H1 (cell line): Measurements from ENCODE around the gene NOL4L. TPM values are rescaled to one million over a fixed set of nuclear protein-coding genes. Genes with fewer than 3 reads are reported as not detected.
A peak's percentile ranks its signal among the peaks of the same experiment; 100 is the strongest.

Experiments
- CTCF ChIA-PET: fragments of 300-600 bp; sonication (Branson Sonifier 250); formaldehyde crosslinking; loops from one replicate; lab custom pipeline; 2021; ENCODE audit not compliant: partially characterized antibody; lab: Charles Lee
- POLR2A ChIA-PET: fragments of 300-600 bp; sonication (Branson Sonifier 250); formaldehyde crosslinking; loops from one replicate; lab custom pipeline; 2021; ENCODE audit warnings: inconsistent platforms; ENCODE audit not compliant: partially characterized antibody; lab: Charles Lee
- DNase-seq, 2 experiments: peaks; one replicate each; pipeline versions ENCODE4 v3.0.0 to v3.0.0-alpha.2; 2010 to 2022; ENCODE audit warnings: low spot score in 2 of 2, low read depth in 1 of 2, mixed read lengths in 1 of 2
- FAIRE-seq: peaks from 2 replicates; lab custom pipeline; 2011; peaks lifted over from hg19 to GRCh38; lab: Jason Lieb, UNC
- H2AFZ ChIP-seq: 2 replicates; pipeline ENCODE4 v1.8.1; 2012; ENCODE audit warnings: low read length, inconsistent platforms
- H2AK5ac ChIP-seq: 2 replicates; pipeline ENCODE4 v1.6.1; 2013; ENCODE audit warnings: low read depth, low read length
- H2BK120ac ChIP-seq: replicated peaks from 2 replicates; pipeline ENCODE3; 2013; ENCODE audit warnings: low read depth, low read length, inconsistent platforms
- H2BK12ac ChIP-seq: 2 replicates; pipeline ENCODE4 v1.6.1; 2013; ENCODE audit warnings: low read depth, low read length
- H2BK15ac ChIP-seq: 2 replicates; pipeline ENCODE4 v1.6.1; 2013; ENCODE audit warnings: low read length
- H2BK20ac ChIP-seq: 2 replicates; pipeline ENCODE4 v1.6.1; 2013; ENCODE audit warnings: low read length
- H2BK5ac ChIP-seq: 2 replicates; pipeline ENCODE4 v1.6.1; 2013; ENCODE audit warnings: low read depth, low read length
- H3K14ac ChIP-seq: 2 replicates; pipeline ENCODE4 v1.6.1; 2013; ENCODE audit warnings: inconsistent platforms; ENCODE audit not compliant: insufficient read length
- H3K18ac ChIP-seq: 2 replicates; pipeline ENCODE4 v1.6.1; 2013; ENCODE audit warnings: low read length; ENCODE audit errors: extremely low read depth
- H3K23ac ChIP-seq: 2 replicates; pipeline ENCODE4 v1.6.1; 2013; ENCODE audit warnings: inconsistent platforms; ENCODE audit not compliant: insufficient read length
- H3K23me2 ChIP-seq: 2 replicates; pipeline ENCODE4 v1.6.1; 2013; ENCODE audit warnings: low read depth, low read length
- H3K27ac ChIP-seq: 2 replicates; pipeline ENCODE4 v1.6.1; 2011; ENCODE audit warnings: low read depth, low read length, inconsistent platforms
- H3K27me3 ChIP-seq, 4 experiments: replicated peaks in 1 of 4; 1 replicate in 1 of 4; 2 replicates in 3 of 4; pipeline versions ENCODE4 v1.6.1 to v1.8.1; 2011 to 2013; ENCODE audit warnings: low read length in 3 of 4, mild to moderate bottlenecking in 3 of 4, inconsistent platforms in 2 of 4, mixed read lengths in 2 of 4, moderate library complexity in 1 of 4; ENCODE audit not compliant: control insufficient read depth in 3 of 4, insufficient read depth in 3 of 4; ENCODE audit errors: extremely low read depth in 1 of 4
- H3K36me3 ChIP-seq, 4 experiments: 2 replicates each; pipeline versions ENCODE4 v1.6.1 to v1.8.1; 2011 to 2013; ENCODE audit warnings: mild to moderate bottlenecking in 4 of 4, low read length in 3 of 4, moderate library complexity in 2 of 4, control low read depth in 1 of 4, inconsistent platforms in 1 of 4; ENCODE audit not compliant: insufficient read depth in 4 of 4, control insufficient read depth in 2 of 4
- H3K4ac ChIP-seq: replicated peaks from 2 replicates; pipeline ENCODE3; 2013; ENCODE audit warnings: low read length, low read depth, mixed read lengths, inconsistent platforms; ENCODE audit not compliant: insufficient read length
- H3K4me1 ChIP-seq, 4 experiments: replicated peaks in 1 of 4; 1 replicate in 1 of 4; 2 replicates in 3 of 4; pipeline versions ENCODE4 v1.6.1 to v1.8.1; 2011 to 2013; ENCODE audit warnings: low read length in 3 of 4, inconsistent platforms in 2 of 4, mixed read lengths in 1 of 4; ENCODE audit not compliant: insufficient read depth in 4 of 4, control insufficient read depth in 3 of 4
- H3K4me2 ChIP-seq, 2 experiments: 2 replicates each; pipeline versions ENCODE4 v1.6.1 to v1.8.1; 2011 to 2013; ENCODE audit warnings: low read depth in 2 of 2, low read length in 2 of 2, control low read depth in 1 of 2, inconsistent platforms in 1 of 2, mild to moderate bottlenecking in 1 of 2; ENCODE audit not compliant: insufficient read depth in 1 of 2
- H3K4me3 ChIP-seq, 4 experiments: fragments of 200-600, 300-600 bp in 1 of 4; sonication (generic), shearing (Covaris generic), sonication (Bioruptor Twin) in 1 of 4; 2 replicates each; pipeline versions ENCODE4 v1.5.1 to v1.8.1; 2011 to 2016; ENCODE audit warnings: low read length in 4 of 4, low read depth in 3 of 4, control low read depth in 2 of 4, inconsistent platforms in 2 of 4, mild to moderate bottlenecking in 2 of 4, mixed read lengths in 1 of 4, moderate library complexity in 1 of 4; ENCODE audit not compliant: insufficient read depth in 2 of 4; ENCODE audit errors: extremely low read depth in 1 of 4
- H3K56ac ChIP-seq: replicated peaks from 2 replicates; pipeline ENCODE3; 2013; ENCODE audit warnings: low read depth, mild to moderate bottlenecking, mixed read lengths, low read length, inconsistent platforms; ENCODE audit not compliant: insufficient read length
- H3K79me1 ChIP-seq: 2 replicates; pipeline ENCODE4 v1.6.1; 2013; ENCODE audit warnings: low read depth, low read length, control low read depth
- H3K79me2 ChIP-seq, 2 experiments: 2 replicates each; pipeline versions ENCODE4 v1.6.1 to v1.8.1; 2012 to 2013; ENCODE audit warnings: low read length in 2 of 2, mild to moderate bottlenecking in 2 of 2, inconsistent platforms in 1 of 2; ENCODE audit not compliant: insufficient read depth in 2 of 2, control insufficient read depth in 1 of 2
- H3K9ac ChIP-seq, 4 experiments: replicated peaks in 1 of 4; 1 replicate in 1 of 4; 2 replicates in 3 of 4; pipeline versions ENCODE4 v1.6.1 to v1.8.1; 2011 to 2013; ENCODE audit warnings: low read depth in 3 of 4, low read length in 3 of 4, control low read depth in 2 of 4, mild to moderate bottlenecking in 2 of 4, moderate library complexity in 2 of 4, inconsistent platforms in 1 of 4; ENCODE audit errors: extremely low read depth in 1 of 4
- H3K9me3 ChIP-seq, 2 experiments: 2 replicates each; pipeline versions ENCODE4 v1.6.1 to v1.8.1; 2012 to 2013; ENCODE audit warnings: mild to moderate bottlenecking in 2 of 2, moderate library complexity in 2 of 2, control low read depth in 1 of 2, inconsistent platforms in 1 of 2, low read depth in 1 of 2, low read length in 1 of 2, mixed read lengths in 1 of 2; ENCODE audit not compliant: insufficient read depth in 2 of 2
- H4K20me1 ChIP-seq, 2 experiments: replicated peaks in 1 of 2; 2 replicates each; pipeline versions ENCODE3 to v1.8.1; 2011 to 2013; ENCODE audit warnings: inconsistent platforms in 2 of 2, low read length in 2 of 2, mild to moderate bottlenecking in 1 of 2; ENCODE audit not compliant: insufficient read depth in 2 of 2, control insufficient read depth in 1 of 2
- H4K5ac ChIP-seq: 2 replicates; pipeline ENCODE4 v1.6.1; 2013; ENCODE audit warnings: low read length, low read depth, mixed read lengths, inconsistent platforms; ENCODE audit not compliant: insufficient read length
- H4K8ac ChIP-seq: 2 replicates; pipeline ENCODE4 v1.8.0; 2013; ENCODE audit warnings: mild to moderate bottlenecking, moderate library complexity, low read length, inconsistent platforms; ENCODE audit not compliant: insufficient read depth; ENCODE audit errors: extremely low read depth
- H4K91ac ChIP-seq: replicated peaks from 2 replicates; pipeline ENCODE3; 2013; ENCODE audit warnings: low read length, mixed read lengths, inconsistent platforms; ENCODE audit not compliant: insufficient read length
- NANOG ChIP-seq: IDR thresholded peaks from 2 replicates; pipeline ENCODE4 v1.6.1; 2011; ENCODE audit warnings: low read length, low read depth, mild to moderate bottlenecking, inconsistent platforms; ENCODE audit not compliant: insufficient read depth, poor library complexity, severe bottlenecking
- RNF2 ChIP-seq: fragments of 200-900, 300-1000 bp; sonication (generic); IDR thresholded peaks from 2 replicates; pipeline ENCODE4 v1.7.1; 2016; ENCODE audit warnings: borderline replicate concordance, low read depth, mild to moderate bottlenecking, antibody characterized with exemption, low read length; ENCODE audit not compliant: poor library complexity, severe bottlenecking; ENCODE audit errors: missing control alignments
- WGBS, 2 experiments: shearing (Covaris generic) in 1 of 2; methylation state at CpG; one replicate each; pipeline versions ENCODE4 v1.1.6 to v1.1.7; 2013 to 2015; ENCODE audit warnings: low lambda C conversion rate in 2 of 2, mixed read lengths in 2 of 2, inconsistent platforms in 1 of 2, low coverage in 1 of 2, missing lambda C conversion rate in 1 of 2; ENCODE audit not compliant: insufficient replicate concordance in 2 of 2, insufficient coverage in 1 of 2, insufficient read length in 1 of 2; ENCODE audit errors: extremely low coverage in 1 of 2, missing lambda C conversion rate in 1 of 2; 5-methylcytosine and 5-hydroxymethylcytosine counted together
- polyA plus RNA-seq, 7 experiments: library from polyadenylated mRNA; depleted of rRNA in 3 of 7; stranded (reverse) in 5 of 7; unstranded in 2 of 7; fragments of >200 nt in 5 of 7; fragments of 200-250 nt in 2 of 7; gene quantifications; 1 replicate in 5 of 7; 2 replicates in 1 of 7; 4 replicates in 1 of 7; pipeline versions ENCODE4 v1.2.1 to v1.2.3, GENCODE V29; 2011 to 2013; ENCODE audit warnings: missing spikeins in 2 of 7, mixed read lengths in 2 of 7
- total RNA-seq: library from RNA; stranded (reverse); fragmentation: NEBNext Ultra II Directional; extraction: Animal tissue kit (Norgen Biotek cat#: 25700); gene quantifications from 2 replicates; pipeline ENCODE4 v1.2.1, GENCODE V29; 2021

Gene NOL4L
- total and polyA plus RNA-seq, 2 of the 8 experiments (the other 6 are each of a cell fraction or from before 2014, with no cell fraction given): 15.3 to 23.7 TPM

DNA sequence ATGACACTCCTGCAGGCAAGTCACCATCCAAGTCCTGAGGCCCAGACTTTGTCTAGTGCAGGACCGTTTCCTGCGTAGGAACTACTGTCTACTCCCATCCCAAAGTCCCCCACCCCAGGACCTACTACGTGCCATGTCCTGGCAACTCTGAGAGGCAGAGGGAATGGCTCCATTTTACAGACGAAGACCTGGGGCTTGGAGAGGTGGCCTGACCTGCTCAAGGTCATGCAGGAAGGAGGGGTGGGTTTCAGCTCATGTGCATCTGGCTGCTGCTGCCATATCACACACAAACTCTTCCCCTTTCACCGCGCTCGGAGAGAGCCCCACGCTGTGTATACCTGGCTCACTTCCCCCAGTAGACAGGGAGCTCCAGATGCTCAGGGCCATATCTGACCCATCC lies 1.2 kb upstream of the NOL4L start:
- POLR2A ChIA-PET: interaction anchor here (0.9 kb wide), 2 partner anchors 9 to 48 kb away, joined by 3 to 4 read pairs; no protein-coding TSS in a partner anchor
- Histone ChIP-seq H4K8ac (0 out of 2 replicates have a peak overlapping the region, but pooled peaks have one; percentile 41), H3K18ac (no peak overlapping the region; the same call in 1 of the 2 replicates), H3K79me2 (no peaks in the 10 kb centered on the region), H3K4me2 (peak overlapping the region; percentile 59; a peak in 3 of 4 replicates), H3K27me3 (peaks cover 6 to 39% (median 34%) of the 10 kb centered on the region in 4 experiments), H2AK5ac (no peak overlapping the region), H4K20me1 (peaks cover 0 to 1% of the 10 kb centered on the region in 2 experiments), H4K91ac (no peak overlapping the region), H3K56ac (no peak overlapping the region), H3K23ac (no peak overlapping the region), H3K14ac (no peak overlapping the region), H2BK15ac (peak overlapping the region; percentile 92; the same call in 1 of the 2 replicates), H2BK12ac (peak overlapping the region; percentile 40; the same call in 1 of the 2 replicates), H3K79me1 (peaks cover 2% of the 10 kb centered on the region; the same call in 1 of the 2 replicates), H3K4ac (peak overlapping the region; percentile 21), H3K9ac (no peak overlapping the region), H3K4me1 (peaks cover 0 to 19% (median 14%) of the 10 kb centered on the region in 4 experiments; a peak in 6 of 7 replicates), H3K27ac (no peak overlapping the region), H4K5ac (no peak overlapping the region), H2BK20ac (no peak overlapping the region), H2BK120ac (no peak overlapping the region), H2BK5ac (peak overlapping the region; percentile 10; the same call in 1 of the 2 replicates), H3K9me3 (no peaks in the 10 kb centered on the region), H3K36me3 (no peaks in the 10 kb centered on the region), H2AFZ (no peak overlapping the region), H3K4me3 (no peak overlapping the region), H3K23me2 (peaks cover 9% of the 10 kb centered on the region; the same call in 1 of the 2 replicates)
- WGBS, 2 experiments: 72% methylated on average over 8 of the region's 8 CpGs; no CpG with 5 or more reads in 1 of the 2 experiments
- no peak for FAIRE-seq
- DNase-seq: no peak
- CTCF ChIA-PET: interaction anchor here (0.6 to 1.4 kb wide), 9 partner anchors 10 to 65 kb away, joined by 3 to 6 read pairs (median 4); no protein-coding TSS in a partner anchor
- TF ChIP-seq RNF2: peak; percentile 22
- TF ChIP-seq NANOG: no peak
